LoVo (cell line): ENCODE data around the gene DMC1.

ENCODE experiments used
- DNase-seq: peaks from one replicate; pipeline ENCODE4 v3.0.0-alpha.2; 2016; ENCODE audit warnings: low spot score

The DMC1 gene

GRCh38 chr22:38567531-38568285 lies 2.3 kb downstream of the DMC1 start:
- DNase-seq: no peak

- DNase-seq: no peak
These were observed 3.1 kb downstream of the DMC1 start for GRCh38 chr22:38566726-38567504.

GRCh38 chr22:38565441-38565840 lies 4.5 kb downstream of the DMC1 start:
- DNase-seq: no peak

DNA sequence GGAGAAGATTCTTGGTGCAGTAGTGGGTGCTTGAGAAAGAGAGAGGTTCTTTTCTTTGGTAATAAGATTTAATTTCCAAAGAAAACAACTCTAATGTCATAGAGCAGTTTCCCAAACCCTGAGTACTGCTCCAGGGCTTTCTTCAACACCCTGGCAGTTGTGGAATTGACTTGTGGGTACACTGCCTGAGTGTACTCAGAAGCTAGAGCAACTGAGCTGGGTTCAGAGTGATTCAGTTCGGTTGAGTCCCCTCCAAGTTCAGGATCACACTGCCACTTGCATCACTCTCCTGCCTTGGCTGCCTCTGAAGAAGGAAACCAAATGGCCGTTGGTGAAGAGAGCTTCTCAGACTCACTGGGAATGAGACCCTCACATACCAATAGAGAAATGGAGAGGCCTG lies 5.3 kb downstream of the DMC1 start:
- DNase-seq: no peak

- DNase-seq: no peak
These were observed 15.7 kb downstream of the DMC1 start for GRCh38 chr22:38554281-38554680.

DNA sequence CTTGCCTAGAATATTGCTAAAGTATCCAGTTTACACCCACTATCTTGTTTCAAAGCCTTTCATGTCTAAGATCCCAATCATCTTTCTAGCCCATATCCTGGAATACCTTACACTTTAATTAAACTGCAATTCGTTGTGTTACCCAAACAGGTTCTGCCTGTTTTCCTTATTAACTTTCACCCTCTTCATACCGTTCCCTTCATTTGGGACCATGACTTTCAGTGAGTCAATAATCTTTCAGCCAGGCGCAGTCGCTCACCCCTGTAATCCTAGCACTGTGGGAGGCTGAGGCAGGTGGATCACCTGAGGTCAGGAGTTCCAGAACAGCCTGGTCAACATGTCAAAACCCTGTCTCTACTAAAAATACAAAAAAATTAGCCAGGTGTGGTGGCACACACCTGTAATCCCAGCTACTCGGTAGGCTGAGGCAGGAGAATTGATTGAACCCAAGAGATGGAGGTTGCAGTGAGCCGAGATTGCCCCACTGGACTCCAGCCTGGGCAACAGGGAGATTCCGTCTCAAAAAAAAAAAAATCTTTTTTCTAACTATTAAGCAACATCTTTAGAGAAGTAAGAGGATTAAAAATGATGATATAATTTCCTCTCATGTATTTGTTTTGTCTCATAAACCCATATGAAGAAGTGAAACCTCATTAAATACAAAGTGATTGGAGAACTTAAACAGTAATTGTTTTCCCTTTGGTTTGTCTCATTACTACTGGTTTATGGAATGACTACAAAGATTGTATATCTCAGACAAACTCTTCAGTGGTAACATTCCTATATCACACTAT lies 20.7 kb downstream of the DMC1 start:
- DNase-seq: no peak

DNA sequence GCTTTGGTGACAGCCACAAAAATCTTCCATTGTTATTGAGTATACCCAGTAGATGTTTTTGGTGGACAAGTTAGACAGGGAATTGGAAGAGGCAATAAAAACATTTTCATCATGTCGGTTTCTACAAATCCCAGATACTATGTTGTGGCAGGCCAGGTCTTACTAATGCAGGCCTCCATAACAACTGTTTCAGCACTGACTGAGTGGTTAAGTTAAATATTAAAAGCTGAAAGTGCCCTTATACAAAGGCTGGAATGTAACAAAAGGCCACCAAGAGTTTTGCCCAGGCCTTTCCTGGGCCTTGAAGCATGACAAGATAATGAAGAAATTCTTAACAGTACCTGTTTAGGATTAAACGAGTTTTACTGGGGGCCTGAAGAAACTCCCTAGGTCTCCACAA lies 29.3 kb downstream of the DMC1 start:
- no peak for DNase-seq

DNA sequence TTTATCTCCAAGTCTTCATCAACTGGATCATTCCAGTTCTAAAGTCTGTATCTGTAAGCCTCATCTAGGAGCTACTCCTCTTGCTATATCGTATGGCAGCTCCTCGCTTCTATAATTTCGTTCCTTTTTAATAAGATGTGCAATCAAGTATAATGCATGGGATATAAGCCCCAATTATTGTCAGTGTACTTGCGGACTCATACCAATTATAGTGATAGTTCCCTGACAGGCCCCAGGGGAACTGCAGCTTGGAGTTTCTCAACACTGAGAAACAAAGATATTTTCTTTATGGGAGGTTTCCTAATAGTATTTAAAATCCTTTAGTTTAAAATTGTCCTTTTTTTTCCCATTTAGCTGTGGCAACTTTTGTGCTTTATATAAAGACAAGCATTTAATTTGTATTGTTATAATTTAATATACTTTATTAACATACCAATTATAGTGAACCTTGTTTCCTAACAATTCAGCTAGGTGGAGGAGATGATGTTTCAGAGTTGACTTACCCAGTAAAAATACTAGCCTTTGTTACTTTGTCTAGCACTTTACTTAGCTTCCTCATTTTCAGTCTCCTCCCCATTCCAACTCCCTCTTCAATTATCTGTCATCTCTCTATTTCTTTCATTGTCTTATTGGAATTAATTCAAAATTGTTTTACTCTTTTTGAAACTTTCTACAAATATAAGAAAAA lies 38.6 kb downstream of the DMC1 start:
- no peak for DNase-seq

- DNase-seq: no peak
These were observed 45.6 kb downstream of the DMC1 start for GRCh38 chr22:38524429-38524828.

DNA sequence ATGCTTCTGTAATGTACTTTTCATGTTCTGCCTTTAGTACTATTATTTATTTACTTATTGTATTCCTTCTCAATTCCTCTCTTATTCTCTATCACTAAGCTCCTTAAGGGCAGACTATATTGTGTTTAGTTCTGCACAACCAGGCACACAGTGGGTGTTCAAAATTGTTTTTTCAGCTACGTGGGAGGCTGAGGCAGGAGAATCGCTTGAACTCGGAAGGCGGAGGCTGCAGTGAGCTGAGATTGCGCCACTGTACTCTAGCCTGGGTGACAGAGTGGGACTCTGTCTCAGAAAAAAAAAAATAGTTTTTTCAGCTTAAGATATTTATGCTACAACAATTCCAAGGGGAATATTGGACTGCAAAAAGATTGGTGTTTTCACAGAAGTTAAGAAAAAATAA lies 46.5 kb downstream of the DMC1 start:
- DNase-seq: no peak

GRCh38 chr22:38523029-38523428 lies 47.0 kb downstream of the DMC1 start:
- DNase-seq: no peak

DNA sequence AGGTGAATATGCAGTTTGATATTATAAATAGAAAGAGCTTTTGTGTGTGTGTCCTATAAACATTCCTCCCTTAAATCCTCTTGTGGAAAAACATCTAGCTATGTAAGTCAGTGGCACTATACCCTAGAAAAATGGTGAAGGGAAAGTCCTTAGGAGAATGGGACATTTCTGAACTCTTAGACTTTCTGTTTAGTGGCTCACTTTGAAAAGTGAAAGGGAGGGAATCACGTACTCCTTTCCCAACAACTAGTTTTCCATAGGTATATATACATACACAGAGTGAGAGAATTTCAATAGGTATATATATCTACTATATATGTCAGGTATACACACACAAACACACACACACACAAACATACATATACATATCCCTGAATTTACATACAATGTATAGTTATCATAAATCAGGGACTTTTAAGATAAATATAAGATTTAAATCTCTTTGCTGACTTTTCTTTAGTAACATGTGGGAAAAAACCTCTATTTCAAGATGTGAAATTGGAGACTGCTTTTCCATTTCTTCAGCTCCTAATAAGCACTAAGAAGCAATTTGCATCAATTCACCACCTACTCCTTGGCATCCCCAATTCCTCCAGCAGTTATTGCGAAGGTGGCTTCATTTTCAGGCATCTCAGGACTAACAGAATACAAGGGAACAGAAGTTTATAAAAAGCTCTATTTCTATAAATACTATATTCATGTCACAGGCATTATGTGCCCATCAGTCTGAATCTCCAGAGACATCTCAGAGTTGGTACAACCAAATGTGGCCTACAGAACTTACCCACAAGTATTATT lies 50.3 kb downstream of the DMC1 start:
- no peak for DNase-seq

GRCh38 chr22:38518620-38519019 lies 51.4 kb downstream of the DMC1 start:
- peak; percentile 59 for DNase-seq

GRCh38 chr22:38513063-38513462 lies 56.9 kb downstream of the DMC1 start:
- DNase-seq: no peak

DNA sequence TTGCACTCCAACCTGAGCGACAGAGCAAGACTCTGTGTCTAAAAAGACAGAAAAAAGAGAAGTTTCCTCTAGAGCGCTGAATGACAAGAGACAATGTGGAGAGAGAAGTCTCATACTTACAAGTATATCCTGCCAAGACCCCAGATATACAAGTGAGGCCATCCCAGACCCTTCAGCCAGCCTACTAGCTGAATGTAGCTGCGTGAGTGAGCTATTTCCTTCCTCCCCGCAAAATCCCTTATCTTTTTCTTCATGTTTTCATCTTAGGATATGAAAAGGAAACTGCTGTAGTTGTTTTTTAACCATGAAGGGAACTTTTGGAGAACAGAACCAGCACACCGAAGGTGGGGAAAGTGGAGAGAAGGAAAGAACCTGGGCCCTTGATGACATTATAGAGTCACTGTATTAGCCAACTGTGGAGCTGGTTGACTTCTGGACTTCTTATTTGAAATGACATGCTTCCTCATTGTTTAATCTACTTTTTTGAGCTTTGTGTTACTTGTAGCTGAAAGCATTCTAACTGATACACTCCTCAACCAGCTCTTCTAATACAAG lies 59.5 kb downstream of the DMC1 start:
- no peak for DNase-seq

- DNase-seq: peak; percentile 90
These were observed 63.6 kb downstream of the DMC1 start, which contains the start of gene DDX17 for GRCh38 chr22:38506118-38506962. TSS of gene DDX17 (minus strand) at chr22:38506311.

- peak; percentile 37 for DNase-seq
These were observed 64.4 kb downstream of the DMC1 start for GRCh38 chr22:38505541-38506117.

GRCh38 chr22:38504731-38505540 lies 65.0 kb downstream of the DMC1 start:
- no peak for DNase-seq

DNA sequence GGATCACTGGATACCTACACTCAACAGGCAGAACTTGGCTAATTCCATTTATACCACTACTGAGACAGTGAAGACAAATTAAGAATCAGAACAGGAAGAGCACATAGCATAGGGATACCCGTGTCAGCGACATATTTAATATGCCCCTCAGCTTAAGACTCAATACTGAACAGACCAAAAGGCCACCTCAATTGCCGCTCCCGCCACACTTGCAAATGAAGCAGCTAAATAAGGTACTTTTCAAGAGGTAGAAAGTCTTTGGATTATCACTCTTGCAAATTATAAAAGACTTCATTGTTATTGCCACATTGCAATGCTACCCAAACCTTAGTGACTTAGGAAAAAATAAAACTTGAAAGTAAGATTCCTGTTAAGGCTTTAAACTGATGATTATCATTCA lies 67.0 kb downstream of the DMC1 start:
- no peak for DNase-seq
